CD4-positive, alpha-beta memory T cell (primary cell): ENCODE measurements around the gene STAMBPL1. TPM values are rescaled to one million over a fixed set of nuclear protein-coding genes. Genes with fewer than 3 reads are reported as not detected.

Experiments
- CTCF ChIA-PET: fragments of 350-600 bp; sonication (Branson Sonifier 250); formaldehyde crosslinking; loops from one replicate; lab custom pipeline; 2021; ENCODE audit warnings: inconsistent platforms; ENCODE audit not compliant: partially characterized antibody; lab: Charles Lee
- POLR2A ChIA-PET: fragments of 350-600 bp; sonication (Branson Sonifier 250); formaldehyde crosslinking; loops from one replicate; lab custom pipeline; 2021; ENCODE audit not compliant: partially characterized antibody; lab: Charles Lee
- DNase-seq, 5 donors: peaks; one replicate each; pipeline versions ENCODE4 v3.0.0 to v3.0.0-alpha.2; 2020 to 2022; ENCODE audit warnings: mixed read lengths in 1 of 5
- H3K27ac ChIP-seq: one replicate; pipeline ENCODE4 v1.7.0; 2013; ENCODE audit warnings: low read depth, low read length
- H3K27me3 ChIP-seq: 2 replicates; pipeline ENCODE4 v1.7.0; 2013; ENCODE audit warnings: mild to moderate bottlenecking, low read length, moderate library complexity; ENCODE audit not compliant: insufficient read depth
- H3K36me3 ChIP-seq: 2 replicates; pipeline ENCODE4 v1.7.0; 2013; ENCODE audit warnings: mild to moderate bottlenecking, low read length, moderate library complexity; ENCODE audit not compliant: insufficient read depth
- H3K4me1 ChIP-seq: 2 replicates; pipeline ENCODE4 v1.7.0; 2013; ENCODE audit warnings: mild to moderate bottlenecking, low read length, moderate library complexity; ENCODE audit not compliant: insufficient read depth
- H3K4me3 ChIP-seq, 2 donors: one replicate each; pipeline ENCODE4 v1.7.0; 2013; ENCODE audit warnings: low read length in 2 of 2, mild to moderate bottlenecking in 1 of 2
- H3K9me3 ChIP-seq, 2 donors: one replicate each; pipeline ENCODE4 v1.7.0; 2013; ENCODE audit warnings: low read length in 2 of 2, control low read depth in 1 of 2; ENCODE audit not compliant: control insufficient read depth in 1 of 2
- H3K27ac Mint-ChIP-seq, 7 donors: one replicate each; pipeline ENCODE4 v1.8.0; 2020 to 2021; ENCODE audit warnings: mixed read lengths in 7 of 7, mild to moderate bottlenecking in 6 of 7, inconsistent platforms in 3 of 7, moderate library complexity in 3 of 7
- H3K27me3 Mint-ChIP-seq, 2 donors: one replicate each; pipeline ENCODE4 v1.8.0; 2020 to 2021; ENCODE audit warnings: mixed read lengths in 2 of 2
- H3K36me3 Mint-ChIP-seq, 2 donors: one replicate each; pipeline ENCODE4 v1.8.0; 2020 to 2021; ENCODE audit warnings: mixed read lengths in 2 of 2, inconsistent platforms in 1 of 2, mild to moderate bottlenecking in 1 of 2
- H3K4me1 Mint-ChIP-seq, 4 donors: one replicate each; pipeline ENCODE4 v1.8.0; 2020 to 2021; ENCODE audit warnings: mixed read lengths in 4 of 4, mild to moderate bottlenecking in 1 of 4
- H3K4me3 Mint-ChIP-seq, 8 donors: one replicate each; pipeline ENCODE4 v1.8.0; 2020 to 2021; ENCODE audit warnings: mixed read lengths in 8 of 8, mild to moderate bottlenecking in 7 of 8, moderate library complexity in 6 of 8, inconsistent platforms in 3 of 8
- H3K9me3 Mint-ChIP-seq, 8 donors: one replicate each; pipeline ENCODE4 v1.8.0; 2020 to 2021; ENCODE audit warnings: mixed read lengths in 8 of 8, mild to moderate bottlenecking in 5 of 8, inconsistent platforms in 3 of 8, moderate library complexity in 1 of 8
- intact Hi-C: fragments of 100-400 bp; cut with micrococcal nuclease; formaldehyde crosslinking; loops from one replicate; pipeline ENCODE4 v1.15.1; 2023
- polyA plus RNA-seq, 2 donors: library from polyadenylated mRNA; unstranded; fragments of 300-500 nt; fragmentation: Illumina TruSeq; gene quantifications; one replicate each; pipeline ENCODE4 v1.2.3, GENCODE V29; 2021
- total RNA-seq, 2 experiments: library from RNA; stranded (reverse); gene quantifications; one replicate each; pipeline ENCODE4 v1.2.3, GENCODE V29; 2021

STAMBPL1 gene
- total and polyA plus RNA-seq, 4 experiments from 2014 or later: 5.3 to 43.2 (median 24.9) TPM

DNA sequence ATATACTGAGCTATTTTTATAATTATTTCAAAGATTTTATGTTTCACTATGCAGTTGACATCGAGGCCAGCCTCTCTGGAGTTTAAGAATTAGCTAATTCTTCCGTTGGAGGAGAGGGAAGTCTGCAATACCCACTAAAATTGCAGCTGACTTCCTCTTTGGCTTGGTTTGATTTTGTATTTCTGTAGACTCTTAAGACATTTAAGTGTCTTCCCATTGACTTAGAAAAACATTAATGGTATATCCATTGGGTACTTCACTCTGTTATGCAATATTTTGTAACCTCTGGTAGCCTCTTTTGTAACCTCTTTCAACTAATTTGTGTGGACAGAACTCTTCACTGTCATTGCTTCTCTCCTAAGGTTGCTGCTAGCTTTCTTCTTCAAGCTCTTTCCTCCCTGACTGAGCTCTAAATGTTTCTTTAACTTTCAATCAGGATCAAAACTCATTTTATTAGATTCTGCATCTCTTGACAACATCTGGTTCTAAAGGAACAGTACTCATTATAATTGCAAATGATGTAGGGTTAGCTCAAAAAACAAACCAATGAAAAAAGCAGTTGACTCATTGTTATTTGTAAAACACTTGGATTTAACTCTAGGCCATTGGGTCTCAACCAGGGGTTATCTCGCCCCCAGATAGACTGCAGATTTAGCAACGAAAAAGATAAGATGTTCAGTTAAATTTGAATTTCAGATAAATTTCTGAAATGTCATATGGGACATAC lies 26.7 kb upstream of the STAMBPL1 start:
- Mint-ChIP-seq H3K4me3 (no peak overlapping the region), H3K4me1 (peaks cover 0 to 4% (median 2%) of the 10 kb centered on the region in 4 donors), H3K27me3 (peaks cover 0 to 2% of the 10 kb centered on the region in 2 donors), H3K36me3 (no peaks in the 10 kb centered on the region), H3K9me3 (no peaks in the 10 kb centered on the region), H3K27ac (no peak overlapping the region)
- intact Hi-C loops: no loop called here
- no peaks in the 10 kb centered on the region for H3K27me3 ChIP-seq
- H3K36me3 ChIP-seq: no peaks in the 10 kb centered on the region
- DNase-seq: no peak
- no peaks in the 10 kb centered on the region for H3K9me3 ChIP-seq
- no peak overlapping the region for H3K4me3 ChIP-seq
- no peaks in the 10 kb centered on the region for H3K4me1 ChIP-seq
- H3K27ac ChIP-seq: no peak overlapping the region
- ChIA-PET CTCF (interaction anchor here (1.1 to 3.3 kb wide), 6 partner anchors 12 to 365 kb away, joined by 3 to 15 read pairs (median 3); no protein-coding TSS in a partner anchor), POLR2A (interaction anchor here (1.6 kb wide), 1 partner anchor 27 kb away, joined by 5 read pairs; the partner anchor contains the start of gene STAMBPL1)

DNA sequence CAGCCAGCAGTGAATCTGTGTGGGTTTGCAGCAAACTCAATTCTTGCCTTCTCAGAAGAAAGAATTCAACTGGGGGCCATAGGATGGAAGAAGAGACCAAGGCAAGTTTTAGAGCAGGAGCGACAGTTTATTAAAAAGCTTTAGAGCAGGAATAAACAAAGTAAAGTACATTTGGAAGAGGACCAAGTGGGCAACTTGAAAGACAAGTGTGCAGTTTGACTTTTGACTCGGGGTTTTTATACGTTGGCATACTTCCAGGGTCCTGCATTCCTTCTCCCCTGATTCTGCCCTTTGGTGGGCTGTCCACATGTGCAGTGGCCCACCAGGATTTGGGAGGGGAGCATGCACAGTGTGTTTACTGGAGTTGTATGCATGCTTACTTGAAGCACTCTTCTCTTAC lies 25.4 kb upstream of the STAMBPL1 start:
- CTCF ChIA-PET: interaction anchor here (3.3 kb wide), 1 partner anchor 18 kb away, joined by 15 read pairs; no protein-coding TSS in a partner anchor
- intact Hi-C loops: no loop called here
- H3K4me3 ChIP-seq: no peak overlapping the region
- H3K9me3 ChIP-seq: no peaks in the 10 kb centered on the region
- H3K27ac ChIP-seq: no peak overlapping the region
- Mint-ChIP-seq H3K4me1 (no peaks in the 10 kb centered on the region), H3K27ac (no peak overlapping the region), H3K36me3 (no peaks in the 10 kb centered on the region), H3K27me3 (peaks cover 2% of the 10 kb centered on the region in 2 donors), H3K9me3 (no peaks in the 10 kb centered on the region), H3K4me3 (no peak overlapping the region)
- POLR2A ChIA-PET: no interaction called here
- no peak for DNase-seq
- no peaks in the 10 kb centered on the region for H3K27me3 ChIP-seq
- H3K4me1 ChIP-seq: no peaks in the 10 kb centered on the region
- H3K36me3 ChIP-seq: no peaks in the 10 kb centered on the region

DNA sequence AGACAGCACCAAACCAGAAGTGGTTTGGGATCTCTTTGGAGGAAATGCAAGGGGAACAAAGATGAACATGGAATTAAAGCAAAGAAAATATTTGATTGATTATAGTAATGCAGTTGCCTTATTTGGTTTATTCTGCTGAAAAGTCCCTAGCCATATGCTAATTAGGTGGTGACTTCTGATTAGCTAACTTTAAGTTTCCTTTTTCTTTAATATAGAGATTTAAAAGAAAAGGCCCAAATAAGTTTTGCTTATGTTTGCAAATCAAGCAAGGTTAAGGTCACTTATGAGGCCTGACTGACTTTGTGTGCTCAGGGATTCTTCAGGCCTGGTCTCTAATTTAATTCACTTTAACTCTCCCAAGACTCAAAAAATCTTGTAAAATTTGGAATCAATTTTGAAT lies 22.2 kb upstream of the STAMBPL1 start:
- Histone ChIP-seq H3K27ac (no peak overlapping the region), H3K27me3 (no peaks in the 10 kb centered on the region), H3K4me3 (no peak overlapping the region), H3K9me3 (no peaks in the 10 kb centered on the region), H3K36me3 (no peaks in the 10 kb centered on the region), H3K4me1 (no peaks in the 10 kb centered on the region)
- no peak overlapping the region for H3K4me3 Mint-ChIP-seq
- peaks cover 2% of the 10 kb centered on the region in 2 donors for H3K27me3 Mint-ChIP-seq
- H3K27ac Mint-ChIP-seq: no peak overlapping the region
- H3K9me3 Mint-ChIP-seq: no peaks in the 10 kb centered on the region
- no peak for DNase-seq
- CTCF ChIA-PET: interaction anchor here (2.1 kb wide), 1 partner anchor 21 kb away, joined by 12 read pairs; no protein-coding TSS in a partner anchor
- intact Hi-C loops: no loop called here
- POLR2A ChIA-PET: no interaction called here
- H3K36me3 Mint-ChIP-seq: no peaks in the 10 kb centered on the region
- no peaks in the 10 kb centered on the region for H3K4me1 Mint-ChIP-seq

DNA sequence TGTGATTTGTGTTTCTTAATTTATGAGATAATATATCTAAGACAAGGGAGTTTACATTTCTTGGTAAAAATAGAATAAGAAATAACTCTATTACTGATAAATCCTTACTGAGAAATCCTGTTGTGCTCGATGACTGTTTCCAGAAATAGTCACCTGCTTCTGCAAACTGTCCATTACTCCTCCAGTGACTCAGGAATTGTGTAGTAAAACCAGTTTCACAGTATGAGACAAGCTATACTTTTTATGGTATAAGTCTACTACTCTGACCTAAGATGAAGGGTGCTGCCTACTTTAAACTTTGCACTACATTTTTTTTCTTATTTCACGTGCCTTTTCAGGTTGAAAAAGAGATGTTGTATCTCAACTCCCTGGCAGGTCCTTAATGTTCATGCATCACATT lies 21.6 kb upstream of the STAMBPL1 start:
- Mint-ChIP-seq H3K9me3 (no peaks in the 10 kb centered on the region), H3K27ac (no peak overlapping the region), H3K4me3 (no peak overlapping the region), H3K27me3 (peaks cover 4 to 6% of the 10 kb centered on the region in 2 donors), H3K36me3 (no peaks in the 10 kb centered on the region), H3K4me1 (no peaks in the 10 kb centered on the region)
- H3K27me3 ChIP-seq: no peaks in the 10 kb centered on the region
- POLR2A ChIA-PET: no interaction called here
- no peak for DNase-seq
- H3K36me3 ChIP-seq: no peaks in the 10 kb centered on the region
- intact Hi-C loops: no loop called here
- H3K27ac ChIP-seq: no peak overlapping the region
- no peaks in the 10 kb centered on the region for H3K4me1 ChIP-seq
- H3K4me3 ChIP-seq: no peak overlapping the region
- H3K9me3 ChIP-seq: no peaks in the 10 kb centered on the region
- CTCF ChIA-PET: interaction anchor here (0.7 to 1.4 kb wide), 2 partner anchors 18 to 23 kb away, joined by 3 read pairs; no protein-coding TSS in a partner anchor

DNA sequence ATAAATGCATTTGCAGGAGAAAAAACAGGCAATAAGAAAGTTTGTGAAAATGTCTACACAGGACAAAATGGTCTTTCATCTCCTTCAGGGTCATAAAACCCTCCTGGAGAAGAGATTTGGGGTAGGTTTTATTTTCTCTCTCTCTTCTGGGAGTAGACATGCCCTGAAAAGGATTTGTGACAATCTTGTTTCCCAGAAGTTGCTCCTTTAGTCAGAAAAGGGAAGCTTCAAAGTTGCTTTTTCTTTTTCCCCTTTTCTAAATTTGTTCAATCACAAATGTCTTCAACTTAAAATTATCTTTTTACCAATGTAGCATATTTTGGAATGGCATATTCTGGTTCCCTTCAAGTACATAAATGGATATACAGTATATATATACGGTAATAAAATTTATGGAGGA lies 19.0 kb upstream of the STAMBPL1 start:
- no peak overlapping the region for H3K4me3 ChIP-seq
- H3K4me1 ChIP-seq: no peaks in the 10 kb centered on the region
- ChIA-PET POLR2A (no interaction called here), CTCF (interaction anchor here (1.2 to 2.0 kb wide), 2 partner anchors 25 to 26 kb away, joined by 3 to 7 read pairs; no protein-coding TSS in a partner anchor)
- no peak overlapping the region for H3K27ac ChIP-seq
- Mint-ChIP-seq H3K4me1 (no peaks in the 10 kb centered on the region), H3K4me3 (no peak overlapping the region), H3K9me3 (no peaks in the 10 kb centered on the region), H3K27ac (no peak overlapping the region), H3K36me3 (no peaks in the 10 kb centered on the region), H3K27me3 (peaks cover 4 to 6% of the 10 kb centered on the region in 2 donors)
- H3K27me3 ChIP-seq: no peaks in the 10 kb centered on the region
- no peaks in the 10 kb centered on the region for H3K9me3 ChIP-seq
- intact Hi-C loops: no loop called here
- no peak for DNase-seq
- no peaks in the 10 kb centered on the region for H3K36me3 ChIP-seq

DNA sequence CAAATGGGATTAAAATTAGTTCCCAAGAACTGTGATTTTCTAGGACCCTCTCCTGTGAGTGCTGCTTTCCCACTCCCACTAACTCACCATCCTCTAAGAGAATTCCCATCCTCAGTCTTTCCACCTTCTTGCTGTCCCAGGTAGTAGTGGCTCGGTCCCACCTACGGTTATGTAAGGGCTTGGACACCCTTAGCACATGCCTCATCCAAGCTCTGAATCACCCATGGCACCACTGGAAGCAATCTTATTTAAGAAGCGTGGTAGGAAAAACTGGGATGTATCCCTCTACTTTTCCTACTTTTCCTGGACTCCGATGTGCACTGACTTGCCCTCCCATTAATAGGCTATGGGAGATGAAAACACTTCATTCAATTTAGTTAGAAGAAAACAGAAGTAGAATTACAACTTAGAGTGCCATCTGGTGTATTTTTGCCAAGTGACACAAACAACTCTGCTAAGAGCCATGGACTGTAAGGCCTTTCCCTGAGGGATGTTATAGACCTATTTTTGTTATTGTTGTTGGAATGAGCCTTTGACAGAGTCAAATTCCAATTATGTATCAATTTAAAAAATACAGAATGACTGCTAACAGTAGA lies 14.7 kb upstream of the STAMBPL1 start:
- Mint-ChIP-seq H3K4me1 (no peaks in the 10 kb centered on the region), H3K27me3 (peaks cover 2 to 3% of the 10 kb centered on the region in 2 donors), H3K4me3 (no peak overlapping the region), H3K36me3 (no peaks in the 10 kb centered on the region), H3K9me3 (no peaks in the 10 kb centered on the region), H3K27ac (no peak overlapping the region)
- Histone ChIP-seq H3K9me3 (no peaks in the 10 kb centered on the region), H3K27me3 (no peaks in the 10 kb centered on the region), H3K4me1 (no peaks in the 10 kb centered on the region), H3K27ac (no peak overlapping the region), H3K36me3 (no peaks in the 10 kb centered on the region), H3K4me3 (no peak overlapping the region)
- ChIA-PET CTCF (interaction anchor here (0.7 to 2.5 kb wide), 3 partner anchors 28 to 849 kb away, joined by 3 to 12 read pairs (median 8); no protein-coding TSS in a partner anchor), POLR2A (no interaction called here)
- DNase-seq: no peak
- intact Hi-C loops: loop anchor here (1.0 kb wide), 2 partner anchors 30 to 177 kb away; no protein-coding TSS in a partner anchor

DNA sequence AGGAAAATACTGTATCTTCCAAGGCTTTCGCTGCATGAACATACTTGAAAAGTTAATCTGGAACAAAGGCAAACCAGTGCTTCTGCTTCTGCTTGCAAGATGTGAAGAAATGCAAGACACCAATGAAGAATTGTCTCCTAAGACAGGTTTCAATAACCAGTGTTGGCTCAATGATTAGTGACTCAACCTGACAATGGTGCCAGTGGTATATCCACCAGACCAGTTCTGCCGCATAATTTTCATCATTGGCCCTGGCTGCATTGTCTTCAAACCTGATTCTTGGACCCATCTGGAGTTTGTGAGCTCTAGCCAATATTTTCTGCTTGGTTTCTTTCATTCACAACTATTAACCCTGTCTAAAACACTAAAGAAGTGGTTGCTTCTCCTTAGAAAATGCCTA lies 13.6 kb upstream of the STAMBPL1 start:
- H3K27me3 Mint-ChIP-seq: peaks cover 3% of the 10 kb centered on the region in 2 donors
- CTCF ChIA-PET: interaction anchor here (1.0 to 1.7 kb wide), 2 partner anchors 30 to 31 kb away, joined by 3 to 5 read pairs; no protein-coding TSS in a partner anchor
- no peaks in the 10 kb centered on the region for H3K36me3 Mint-ChIP-seq
- H3K9me3 ChIP-seq: no peaks in the 10 kb centered on the region
- H3K9me3 Mint-ChIP-seq: peaks cover 0 to 2% (median 0%) of the 10 kb centered on the region in 8 donors
- no peak overlapping the region for H3K27ac ChIP-seq
- H3K27me3 ChIP-seq: no peaks in the 10 kb centered on the region
- no peak overlapping the region for H3K4me3 ChIP-seq
- no peaks in the 10 kb centered on the region for H3K4me1 ChIP-seq
- POLR2A ChIA-PET: no interaction called here
- intact Hi-C loops: no loop called here
- H3K27ac Mint-ChIP-seq: no peak overlapping the region
- H3K4me3 Mint-ChIP-seq: no peak overlapping the region
- DNase-seq: no peak
- no peaks in the 10 kb centered on the region for H3K4me1 Mint-ChIP-seq
- H3K36me3 ChIP-seq: no peaks in the 10 kb centered on the region
